Measurements from ENCODE around the gene CDKAL1.

- TF ChIP-seq CTCF (IDR thresholded peaks at IDR 0.05) (no peak), POLR2A (IDR thresholded peaks at IDR 0.05) (no peak), POLR2AphosphoS5 (IDR thresholded peaks at IDR 0.05) (no peak)
These were observed 336.2 kb downstream of the CDKAL1 start for GRCh38 chr6:20870493-20870892.
